Neuronal stem cell (in vitro differentiated cells): Measurements from ENCODE around the gene SFXN4.

Source experiments
- DNase-seq: peaks from one replicate; pipeline ENCODE4 v3.0.0-alpha.2; 2013; ENCODE audit warnings: low spot score
- H2AFZ ChIP-seq: one replicate; pipeline ENCODE4 v1.6.1; 2013; ENCODE audit warnings: mild to moderate bottlenecking, low read length, inconsistent platforms
- H2AK5ac ChIP-seq: 2 replicates; pipeline ENCODE4 v1.6.1; 2013; ENCODE audit warnings: low read depth, mild to moderate bottlenecking, inconsistent platforms, low read length, moderate library complexity, mixed read lengths
- H2BK120ac ChIP-seq: 2 replicates; pipeline ENCODE4 v1.6.1; 2013; ENCODE audit warnings: low read depth, mild to moderate bottlenecking, inconsistent platforms, low read length, moderate library complexity, mixed read lengths
- H2BK12ac ChIP-seq: one replicate; pipeline ENCODE4 v1.6.1; 2013; ENCODE audit warnings: low read length, inconsistent platforms
- H2BK15ac ChIP-seq: 2 replicates; pipeline ENCODE4 v1.6.1; 2013; ENCODE audit warnings: mild to moderate bottlenecking, low read length, inconsistent platforms, mixed read lengths
- H2BK5ac ChIP-seq: one replicate; pipeline ENCODE4 v1.6.1; 2013; ENCODE audit warnings: inconsistent platforms, mild to moderate bottlenecking, low read length, moderate library complexity
- H3K14ac ChIP-seq: one replicate; pipeline ENCODE4 v1.6.1; 2013; ENCODE audit warnings: low read length, inconsistent platforms
- H3K18ac ChIP-seq: 2 replicates; pipeline ENCODE4 v1.6.1; 2013; ENCODE audit warnings: low read length, inconsistent platforms
- H3K23ac ChIP-seq: 2 replicates; pipeline ENCODE4 v1.6.1; 2013; ENCODE audit warnings: low read depth, mild to moderate bottlenecking, mixed read lengths, low read length, inconsistent platforms; ENCODE audit not compliant: poor library complexity
- H3K27ac ChIP-seq: replicated peaks from 3 replicates; pipeline ENCODE4 v1.5.1; 2013; ENCODE audit warnings: low read length, inconsistent platforms
- H3K27me3 ChIP-seq, 3 experiments: 2 replicates each; pipeline ENCODE4 v1.6.1; 2013; ENCODE audit warnings: low read length in 3 of 3, mild to moderate bottlenecking in 2 of 3, inconsistent platforms in 1 of 3, low read depth in 1 of 3, mixed read lengths in 1 of 3, moderate library complexity in 1 of 3; ENCODE audit not compliant: control insufficient read depth in 3 of 3, insufficient read depth in 3 of 3
- H3K36me3 ChIP-seq, 2 donors: replicated peaks in 1 of 2; 2 replicates each; pipeline ENCODE4 v1.6.1; 2013; ENCODE audit warnings: low read length in 2 of 2; ENCODE audit not compliant: control insufficient read depth in 2 of 2, insufficient read depth in 2 of 2
- H3K4ac ChIP-seq: 2 replicates; pipeline ENCODE4 v1.6.1; 2013; ENCODE audit warnings: inconsistent platforms, mild to moderate bottlenecking, low read length, moderate library complexity
- H3K4me1 ChIP-seq, 2 donors: 1 replicate in 1 of 2; 2 replicates in 1 of 2; pipeline ENCODE4 v1.6.1; 2013; ENCODE audit warnings: low read length in 2 of 2, low read depth in 1 of 2; ENCODE audit not compliant: control insufficient read depth in 2 of 2, insufficient read depth in 1 of 2
- H3K4me2 ChIP-seq: one replicate; pipeline ENCODE4 v1.6.1; 2013; ENCODE audit warnings: mild to moderate bottlenecking, low read length, inconsistent platforms; ENCODE audit not compliant: insufficient read depth, poor library complexity, severe bottlenecking
- H3K4me3 ChIP-seq, 2 donors: 2 replicates each; pipeline ENCODE4 v1.5.1; 2013; ENCODE audit warnings: low read length in 2 of 2, mild to moderate bottlenecking in 2 of 2, inconsistent platforms in 1 of 2, moderate library complexity in 1 of 2
- H3K79me1 ChIP-seq: one replicate; pipeline ENCODE4 v1.6.1; 2013; ENCODE audit warnings: low read depth, mild to moderate bottlenecking, inconsistent platforms, low read length, moderate library complexity
- H3K9ac ChIP-seq: one replicate; pipeline ENCODE4 v1.6.1; 2013; ENCODE audit warnings: mild to moderate bottlenecking, low read depth, low read length, inconsistent platforms; ENCODE audit not compliant: poor library complexity
- H3K9me3 ChIP-seq, 2 donors: replicated peaks in 1 of 2; 2 replicates each; pipeline versions ENCODE3 to v1.6.1; 2013; ENCODE audit warnings: low read length in 2 of 2, mild to moderate bottlenecking in 2 of 2, inconsistent platforms in 1 of 2, low read depth in 1 of 2, mixed read lengths in 1 of 2, moderate library complexity in 1 of 2; ENCODE audit not compliant: control insufficient read depth in 2 of 2, insufficient read depth in 1 of 2
- H4K8ac ChIP-seq: one replicate; pipeline ENCODE4 v1.6.1; 2013; ENCODE audit warnings: low read depth, mild to moderate bottlenecking, inconsistent platforms, low read length, moderate library complexity
- H4K91ac ChIP-seq: one replicate; pipeline ENCODE4 v1.6.1; 2013; ENCODE audit warnings: low read length, low read depth, mild to moderate bottlenecking, inconsistent platforms; ENCODE audit not compliant: poor library complexity
- WGBS, 2 donors: extraction: QIAGEN DNeasy Blood & Tissue Kit; methylation state at CpG; one replicate each; pipeline ENCODE4 v1.1.7; 2013; ENCODE audit warnings: missing lambda C conversion rate in 2 of 2, mixed read lengths in 1 of 2; ENCODE audit not compliant: insufficient read length in 2 of 2, insufficient replicate concordance in 1 of 2; ENCODE audit errors: extremely low coverage in 2 of 2; 5-methylcytosine and 5-hydroxymethylcytosine counted together

Gene SFXN4

GRCh38 chr10:119120413-119120867 lies 45.1 kb downstream of the SFXN4 start:
- Histone ChIP-seq H2BK120ac (no peak overlapping the region), H2BK12ac (no peak overlapping the region), H3K27me3 (no peaks in the 10 kb centered on the region), H3K4me2 (no peak overlapping the region), H4K8ac (no peak overlapping the region), H3K36me3 (peaks cover 28 to 91% of the 10 kb centered on the region in 2 donors), H3K4me1 (no peaks in the 10 kb centered on the region), H3K4ac (no peak overlapping the region), H2BK5ac (no peak overlapping the region), H3K4me3 (no peak overlapping the region), H3K9ac (no peak overlapping the region), H3K14ac (no peak overlapping the region), H3K9me3 (no peaks in the 10 kb centered on the region), H3K27ac (no peak overlapping the region), H4K91ac (no peak overlapping the region), H3K79me1 (no peaks in the 10 kb centered on the region), H3K18ac (no peak overlapping the region), H2AK5ac (no peak overlapping the region), H2BK15ac (no peak overlapping the region), H2AFZ (no peak overlapping the region), H3K23ac (no peak overlapping the region)
- no CpG with 5 or more reads among the region's 4 CpGs for WGBS, 2 donors
- DNase-seq: no peak

- Histone ChIP-seq H3K18ac (no peak overlapping the region), H3K4ac (no peak overlapping the region), H3K27ac (no peak overlapping the region), H3K4me3 (no peak overlapping the region), H2BK12ac (no peak overlapping the region), H3K36me3 (peaks cover 27 to 88% of the 10 kb centered on the region in 2 donors), H2AK5ac (no peak overlapping the region), H3K9me3 (no peaks in the 10 kb centered on the region), H3K23ac (no peak overlapping the region), H3K27me3 (no peaks in the 10 kb centered on the region), H3K9ac (no peak overlapping the region), H3K4me2 (no peak overlapping the region), H2BK15ac (no peak overlapping the region), H2AFZ (no peak overlapping the region), H3K14ac (no peak overlapping the region), H3K4me1 (no peaks in the 10 kb centered on the region), H3K79me1 (no peaks in the 10 kb centered on the region), H4K91ac (no peak overlapping the region), H2BK5ac (no peak overlapping the region), H4K8ac (no peak overlapping the region), H2BK120ac (no peak overlapping the region)
- WGBS, 2 donors: no CpG with 5 or more reads among the region's 1 CpG
- no peak for DNase-seq
Measured at GRCh38 chr10:119119400-119119799, 46.1 kb downstream of the SFXN4 start.

DNA sequence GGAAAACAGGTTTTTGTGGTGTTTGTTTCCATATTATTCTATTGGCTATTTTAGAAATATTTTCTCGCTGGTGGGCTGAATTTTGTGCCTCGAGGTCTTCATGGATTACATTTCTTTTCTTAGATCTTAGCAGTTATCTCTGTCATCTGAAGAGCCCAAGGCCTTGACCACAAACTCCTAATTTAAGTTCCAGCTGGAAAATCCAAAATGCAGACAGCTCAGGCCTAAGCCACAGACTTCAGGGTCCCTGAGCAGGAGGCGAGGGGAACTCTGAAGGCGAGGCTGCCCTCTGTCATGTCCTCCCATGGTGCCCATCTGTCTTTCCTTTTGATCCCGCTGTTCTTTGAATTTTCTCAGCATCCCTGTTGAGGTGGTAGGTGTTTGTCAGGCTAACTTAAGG lies 47.3 kb downstream of the SFXN4 start:
- H2AFZ ChIP-seq: no peak overlapping the region
- no peak overlapping the region for H3K23ac ChIP-seq
- no peak overlapping the region for H2BK12ac ChIP-seq
- peaks cover 32 to 90% of the 10 kb centered on the region in 2 donors for H3K36me3 ChIP-seq
- H3K18ac ChIP-seq: no peak overlapping the region
- no peak overlapping the region for H2BK15ac ChIP-seq
- H2BK120ac ChIP-seq: no peak overlapping the region
- H3K4ac ChIP-seq: no peak overlapping the region
- H3K4me1 ChIP-seq: no peaks in the 10 kb centered on the region
- no peaks in the 10 kb centered on the region for H3K27me3 ChIP-seq
- H2AK5ac ChIP-seq: no peak overlapping the region
- H2BK5ac ChIP-seq: no peak overlapping the region
- no peaks in the 10 kb centered on the region for H3K79me1 ChIP-seq
- H3K4me2 ChIP-seq: no peak overlapping the region
- no peak overlapping the region for H3K27ac ChIP-seq
- H4K8ac ChIP-seq: no peak overlapping the region
- H4K91ac ChIP-seq: no peak overlapping the region
- no peak overlapping the region for H3K14ac ChIP-seq
- no CpG with 5 or more reads among the region's 5 CpGs for WGBS, 2 donors
- H3K4me3 ChIP-seq: no peak overlapping the region
- DNase-seq: no peak
- no peak overlapping the region for H3K9ac ChIP-seq
- H3K9me3 ChIP-seq: peaks cover 0 to 5% of the 10 kb centered on the region in 2 donors

DNA sequence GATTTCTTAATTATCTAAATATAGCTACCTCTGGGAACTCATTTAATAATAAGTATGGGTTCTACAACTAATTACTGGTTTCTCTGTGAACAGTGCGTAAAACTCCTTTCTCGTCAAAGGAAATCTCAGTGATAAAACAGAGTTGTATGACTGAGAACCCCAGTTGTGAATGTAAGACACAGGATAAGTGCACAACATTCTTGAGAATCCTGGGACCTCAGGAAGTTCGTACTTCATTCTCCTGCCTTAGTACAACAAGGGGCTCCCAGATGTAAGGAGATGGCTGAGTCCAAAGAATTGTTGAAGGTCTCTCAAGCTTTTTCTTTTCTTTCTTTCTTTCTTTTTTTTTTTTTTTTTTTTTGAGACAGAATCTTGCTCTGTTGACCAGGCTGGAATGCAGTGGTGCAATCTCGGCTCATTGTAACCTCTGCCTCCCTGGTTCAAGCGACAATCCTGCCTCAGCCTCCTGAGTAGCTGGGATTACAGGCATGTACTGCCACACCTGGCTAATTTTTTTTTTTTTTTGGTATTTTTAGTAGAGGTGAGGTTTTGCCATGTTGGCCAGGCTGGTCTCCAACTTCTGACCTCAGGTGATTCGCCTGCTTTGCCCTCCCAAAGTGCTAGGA lies 49.1 kb downstream of the SFXN4 start:
- Histone ChIP-seq H3K9me3 (peaks cover 0 to 5% of the 10 kb centered on the region in 2 donors), H3K4me1 (no peaks in the 10 kb centered on the region), H2AK5ac (no peak overlapping the region), H3K18ac (no peak overlapping the region), H2BK15ac (no peak overlapping the region), H3K36me3 (peaks cover 30 to 90% of the 10 kb centered on the region in 2 donors), H3K27me3 (no peaks in the 10 kb centered on the region), H3K4ac (no peak overlapping the region), H3K23ac (no peak overlapping the region), H3K4me2 (no peak overlapping the region), H2BK120ac (no peak overlapping the region), H3K27ac (no peak overlapping the region), H2BK5ac (no peak overlapping the region), H3K79me1 (no peaks in the 10 kb centered on the region), H3K9ac (no peak overlapping the region), H4K91ac (no peak overlapping the region), H3K4me3 (no peak overlapping the region), H3K14ac (no peak overlapping the region), H4K8ac (no peak overlapping the region), H2AFZ (no peak overlapping the region), H2BK12ac (no peak overlapping the region)
- no CpG with 5 or more reads among the region's 6 CpGs for WGBS, 2 donors
- no peak for DNase-seq
